MCF 10A (cell line): ENCODE data around the gene METAP1. TPM values are rescaled to one million over a fixed set of nuclear protein-coding genes. Genes with fewer than 3 reads are reported as not detected.

Experiments
- BruUV-seq: library from RNA; stranded (reverse); fragments of 400-500 nt; replicated peaks from 2 replicates; lab custom pipeline; 2021; lab: Mats Ljungman, UMichigan
- CTCF ChIA-PET: fragments of 300-600 bp; sonication (Branson Sonifier 250); formaldehyde crosslinking; extraction: SDS; loops from one replicate; lab custom pipeline; 2021; ENCODE audit warnings: antibody characterized with exemption, inconsistent platforms; lab: Yijun Ruan, JAX
- POLR2A ChIA-PET: fragments of 300-600, 350-650 bp; sonication (Branson Sonifier 250); formaldehyde crosslinking; extraction: SDS; loops from one replicate; lab custom pipeline; 2020; ENCODE audit warnings: antibody characterized with exemption, inconsistent platforms; lab: Yijun Ruan, JAX
- DNase-seq: peaks from one replicate; pipeline ENCODE4 v3.0.0-alpha.2; 2018; ENCODE audit not compliant: unreplicated experiment
- H3K27ac Mint-ChIP-seq: one replicate; pipeline ENCODE4 v1.8.0; 2022; ENCODE audit warnings: mild to moderate bottlenecking, low read depth, mixed read lengths; ENCODE audit not compliant: unreplicated experiment
- H3K27me3 Mint-ChIP-seq: one replicate; pipeline ENCODE4 v1.8.0; 2022; ENCODE audit warnings: mixed read lengths; ENCODE audit not compliant: insufficient read depth, unreplicated experiment
- H3K36me3 Mint-ChIP-seq: one replicate; pipeline ENCODE4 v1.8.0; 2022; ENCODE audit warnings: mild to moderate bottlenecking, moderate library complexity, mixed read lengths; ENCODE audit not compliant: insufficient read depth, unreplicated experiment
- H3K4me1 Mint-ChIP-seq: one replicate; pipeline ENCODE4 v1.8.0; 2022; ENCODE audit warnings: mixed read lengths; ENCODE audit not compliant: insufficient read depth, unreplicated experiment
- H3K4me3 Mint-ChIP-seq: one replicate; pipeline ENCODE4 v1.8.0; 2022; ENCODE audit warnings: mild to moderate bottlenecking, moderate library complexity, mixed read lengths; ENCODE audit not compliant: unreplicated experiment
- H3K9me3 Mint-ChIP-seq: one replicate; pipeline ENCODE4 v1.8.0; 2022; ENCODE audit warnings: mixed read lengths; ENCODE audit not compliant: unreplicated experiment
- CTCF ChIP-seq: fragments of 200-600 bp; IDR thresholded peaks from one replicate; pipeline ENCODE4 v1.8.0; 2022; ENCODE audit warnings: antibody characterized with exemption, mild to moderate bottlenecking; ENCODE audit not compliant: unreplicated experiment
- intact Hi-C: fragments of 100-400 bp; cut with micrococcal nuclease; formaldehyde crosslinking; loops from 2 replicates; pipeline ENCODE4 v1.14.1; 2022
- total RNA-seq: library from RNA; stranded (reverse); gene quantifications from 2 replicates; pipeline ENCODE4 v1.2.3, GENCODE V29; 2022

Gene METAP1
- total RNA-seq, 1 experiment from 2014 or later = 61.4 TPM

- intact Hi-C loops = no loop called here
- Mint-ChIP-seq H3K36me3 (no peaks in the 10 kb centered on the region), H3K4me1 (peaks cover 14% of the 10 kb centered on the region), H3K27me3 (no peaks in the 10 kb centered on the region), H3K9me3 (no peaks in the 10 kb centered on the region), H3K27ac (peak overlapping the region; percentile 43), H3K4me3 (peak overlapping the region; percentile 75)
- POLR2A ChIA-PET = interaction anchor here (0.7 to 6.5 kb wide), 11 partner anchors 11 to 94 kb away, joined by 3 to 68 read pairs (median 10); partner anchors contain the start of genes ADH5 and EIF4E
- TSS peak; percentile 55 for BruUV-seq
- TF ChIP-seq CTCF = no peak
- no peak for DNase-seq
- CTCF ChIA-PET = interaction anchor here (0.6 to 8.9 kb wide), 9 partner anchors 10 to 408 kb away, joined by 3 to 155 read pairs (median 6); partner anchors contain the start of gene EIF4E
Measured at GRCh38 chr4:98996765-98997068, 1.2 kb downstream of the METAP1 start.

GRCh38 chr4:98997166-98997565 lies 1.6 kb downstream of the METAP1 start:
- Mint-ChIP-seq H3K36me3 (no peaks in the 10 kb centered on the region), H3K27ac (no peak overlapping the region), H3K4me1 (peaks cover 18% of the 10 kb centered on the region), H3K9me3 (no peaks in the 10 kb centered on the region), H3K4me3 (peak overlapping the region; percentile 31), H3K27me3 (no peaks in the 10 kb centered on the region)
- no peak for TF ChIP-seq CTCF
- intact Hi-C loops = no loop called here
- no peak for DNase-seq
- no TSS peak for BruUV-seq
- ChIA-PET POLR2A (interaction anchor here (0.6 to 6.5 kb wide), 10 partner anchors 10 to 256 kb away, joined by 3 to 68 read pairs (median 8); partner anchors contain the start of genes ADH5 and EIF4E), CTCF (interaction anchor here (1.2 to 8.9 kb wide), 6 partner anchors 9 to 88 kb away, joined by 3 to 155 read pairs (median 13); partner anchors contain the start of gene EIF4E)

GRCh38 chr4:98998551-98998950 lies 3.0 kb downstream of the METAP1 start:
- TF ChIP-seq CTCF = no peak
- ChIA-PET CTCF (interaction anchor here (0.6 to 8.9 kb wide), 7 partner anchors 8 to 224 kb away, joined by 3 to 155 read pairs (median 4); no protein-coding TSS in a partner anchor), POLR2A (interaction anchor here (0.6 to 6.5 kb wide), 6 partner anchors 9 to 90 kb away, joined by 3 to 54 read pairs (median 4); partner anchors contain the start of genes ADH5 and EIF4E)
- Mint-ChIP-seq H3K4me1 (peaks cover 24% of the 10 kb centered on the region), H3K36me3 (no peaks in the 10 kb centered on the region), H3K9me3 (no peaks in the 10 kb centered on the region), H3K4me3 (no peak overlapping the region), H3K27me3 (no peaks in the 10 kb centered on the region), H3K27ac (no peak overlapping the region)
- no TSS peak for BruUV-seq
- DNase-seq = no peak
- intact Hi-C loops = no loop called here

GRCh38 chr4:99002279-99002678 lies 6.8 kb downstream of the METAP1 start:
- ChIA-PET CTCF (interaction anchor here (1.6 kb wide), 1 partner anchor 54 kb away, joined by 6 read pairs; no protein-coding TSS in a partner anchor), POLR2A (interaction anchor here (1.1 kb wide), 1 partner anchor 9 kb away, joined by 4 read pairs; no protein-coding TSS in a partner anchor)
- Mint-ChIP-seq H3K4me3 (peak overlapping the region; percentile 23), H3K4me1 (peaks cover 27% of the 10 kb centered on the region), H3K9me3 (no peaks in the 10 kb centered on the region), H3K27ac (no peak overlapping the region), H3K27me3 (no peaks in the 10 kb centered on the region), H3K36me3 (no peaks in the 10 kb centered on the region)
- TF ChIP-seq CTCF = no peak
- intact Hi-C loops = no loop called here
- no peak for DNase-seq
- BruUV-seq = no TSS peak
